ENCODE measurements around the gene MTHFSD. TPM values are rescaled to one million over a fixed set of nuclear protein-coding genes. Genes with fewer than 3 reads are reported as not detected.
A peak's percentile ranks its signal among the peaks of the same experiment; 100 is the strongest.

Gene MTHFSD
- total RNA-seq, 1 donor = 15.9 TPM

- DNase-seq (ENCODE audit: low read depth) = no peak
- H3K4me3 ChIP-seq (ENCODE audit: low read depth, low read length) = no peak overlapping the region
- no peak for TF ChIP-seq CTCF (IDR thresholded peaks at IDR 0.05; ENCODE audit: insufficient read depth, low read length)
Observed at GRCh38 chr16:86492267-86492960, 62.6 kb downstream of the MTHFSD start.

- DNase-seq (ENCODE audit: low read depth) = no peak
- TF ChIP-seq CTCF (IDR thresholded peaks at IDR 0.05; ENCODE audit: insufficient read depth, low read length) = no peak
- no peak overlapping the region for H3K4me3 ChIP-seq (ENCODE audit: low read depth, low read length)
Observed at GRCh38 chr16:86491640-86492023, 63.4 kb downstream of the MTHFSD start.

- no peak overlapping the region for H3K4me3 ChIP-seq (ENCODE audit: low read depth, low read length)
- no peak for TF ChIP-seq CTCF (IDR thresholded peaks at IDR 0.05; ENCODE audit: insufficient read depth, low read length)
- peak; percentile 63 for DNase-seq (ENCODE audit: low read depth)
Observed at GRCh38 chr16:86490859-86491639, 64.0 kb downstream of the MTHFSD start.

GRCh38 chr16:86485746-86486145, 69.3 kb downstream of the MTHFSD start:
- no peak for TF ChIP-seq CTCF (IDR thresholded peaks at IDR 0.05; ENCODE audit: insufficient read depth, low read length)
- no peak for DNase-seq (ENCODE audit: low read depth)
- H3K4me3 ChIP-seq (ENCODE audit: low read depth, low read length) = no peak overlapping the region

- no peak overlapping the region for H3K4me3 ChIP-seq (ENCODE audit: low read depth, low read length)
- no peak for TF ChIP-seq CTCF (IDR thresholded peaks at IDR 0.05; ENCODE audit: insufficient read depth, low read length)
- no peak for DNase-seq (ENCODE audit: low read depth)
Observed at GRCh38 chr16:86484240-86484639, 70.8 kb downstream of the MTHFSD start.

- H3K4me3 ChIP-seq (ENCODE audit: low read depth, low read length) = no peak overlapping the region
- TF ChIP-seq CTCF (IDR thresholded peaks at IDR 0.05; ENCODE audit: insufficient read depth, low read length) = no peak
- no peak for DNase-seq (ENCODE audit: low read depth)
Observed at GRCh38 chr16:86481607-86482006, 73.4 kb downstream of the MTHFSD start.
